OCI-LY1 (cell line): ENCODE measurements around the gene HSPB2.

Experiments
- H2AFZ ChIP-seq: fragments of 200-600 bp; sonication (generic), shearing (Covaris generic); 2 replicates; pipeline ENCODE4 v1.6.0; 2014; ENCODE audit warnings: antibody characterized with exemption, mild to moderate bottlenecking, low read length
- H3F3A ChIP-seq: fragments of 200-600 bp; sonication (generic), shearing (Covaris generic); 2 replicates; pipeline ENCODE4 v1.6.0; 2014; ENCODE audit warnings: mild to moderate bottlenecking, antibody characterized with exemption, low read length, moderate library complexity; ENCODE audit not compliant: insufficient read depth
- H3K27ac ChIP-seq: fragments of 200-600 bp; sonication (generic); 2 replicates; pipeline ENCODE4 v1.5.1; 2014; ENCODE audit warnings: low read length, mixed run types, mild to moderate bottlenecking, low read depth; ENCODE audit not compliant: poor library complexity, severe bottlenecking
- H3K27me3 ChIP-seq: fragments of 200-600 bp; sonication (generic); 2 replicates; pipeline ENCODE4 v1.6.0; 2014; ENCODE audit warnings: antibody characterized with exemption, mild to moderate bottlenecking, low read length, moderate library complexity; ENCODE audit not compliant: insufficient read depth
- H3K36me3 ChIP-seq: fragments of 200-600 bp; sonication (generic); 2 replicates; pipeline ENCODE4 v1.6.1; 2014; ENCODE audit warnings: mild to moderate bottlenecking, antibody characterized with exemption, low read length, moderate library complexity, mixed read lengths; ENCODE audit not compliant: insufficient read depth
- H3K4me1 ChIP-seq: fragments of 200-600 bp; sonication (generic); 2 replicates; pipeline ENCODE4 v1.5.1; 2014; ENCODE audit warnings: mild to moderate bottlenecking, low read length, moderate library complexity; ENCODE audit not compliant: insufficient read depth, severe bottlenecking
- H3K4me2 ChIP-seq: fragments of 200-600 bp; sonication (generic), shearing (Covaris generic); 2 replicates; pipeline ENCODE4 v1.6.1; 2014; ENCODE audit warnings: low read length
- H3K4me3 ChIP-seq: fragments of 200-600 bp; sonication (generic); 2 replicates; pipeline ENCODE4 v1.5.1; 2014; ENCODE audit warnings: low read length, low read depth, mild to moderate bottlenecking, mixed read lengths; ENCODE audit not compliant: poor library complexity, severe bottlenecking
- H3K79me2 ChIP-seq: fragments of 200-600 bp; shearing (Covaris generic); 2 replicates; pipeline ENCODE4 v1.6.1; 2016; ENCODE audit warnings: mixed run types, low read length, mixed read lengths; ENCODE audit not compliant: insufficient read depth
- H3K9ac ChIP-seq: fragments of 200-600 bp; sonication (generic), shearing (Covaris generic); 2 replicates; pipeline ENCODE4 v1.6.1; 2014; ENCODE audit warnings: mild to moderate bottlenecking, low read length, mixed read lengths
- H3K9me2 ChIP-seq: fragments of 200-600 bp; sonication (generic), shearing (Covaris generic); 2 replicates; pipeline ENCODE4 v1.6.1; 2014; ENCODE audit warnings: low read depth, mild to moderate bottlenecking, low read length, mixed read lengths
- H3K9me3 ChIP-seq: fragments of 200-600 bp; shearing (Covaris generic); 2 replicates; pipeline ENCODE4 v1.6.1; 2014; ENCODE audit warnings: low read length, mixed read lengths
- H4K20me1 ChIP-seq: fragments of 200-600 bp; sonication (generic), shearing (Covaris generic); 2 replicates; pipeline ENCODE4 v1.6.0; 2016; ENCODE audit warnings: mild to moderate bottlenecking, low read length; ENCODE audit not compliant: insufficient read depth
- CTCF ChIP-seq: fragments of 200-600 bp; sonication (generic), shearing (Covaris generic); IDR thresholded peaks from 2 replicates; pipeline ENCODE4 v1.5.1; 2017; ENCODE audit warnings: mild to moderate bottlenecking, antibody characterized with exemption, low read length, moderate library complexity, mixed read lengths
- EZH2 ChIP-seq: fragments of 200-600 bp; sonication (generic), shearing (Covaris generic); IDR thresholded peaks from 2 replicates; pipeline ENCODE4 v1.8.0; 2017; ENCODE audit warnings: borderline replicate concordance, mixed run types, mild to moderate bottlenecking, antibody characterized with exemption, low read length, moderate library complexity, mixed read lengths

The HSPB2 gene

GRCh38 chr11:111886032-111886431 lies 26.5 kb upstream of the HSPB2 start:
- Histone ChIP-seq H3K9me2 (no peaks in the 10 kb centered on the region), H4K20me1 (no peaks in the 10 kb centered on the region), H2AFZ (no peak overlapping the region), H3K27ac (no peak overlapping the region), H3F3A (no peaks in the 10 kb centered on the region), H3K4me1 (no peaks in the 10 kb centered on the region), H3K4me3 (no peak overlapping the region), H3K79me2 (no peaks in the 10 kb centered on the region), H3K36me3 (no peaks in the 10 kb centered on the region; the same call in 1 of the 2 replicates), H3K4me2 (no peak overlapping the region), H3K9ac (no peak overlapping the region), H3K9me3 (no peaks in the 10 kb centered on the region), H3K27me3 (no peaks in the 10 kb centered on the region)
- TF ChIP-seq EZH2 (no peak), CTCF (no peak)

GRCh38 chr11:111886844-111887243 lies 25.7 kb upstream of the HSPB2 start:
- Histone ChIP-seq H3K9me3 (no peaks in the 10 kb centered on the region), H3K36me3 (no peaks in the 10 kb centered on the region; the same call in 1 of the 2 replicates), H3K4me3 (no peak overlapping the region), H4K20me1 (no peaks in the 10 kb centered on the region), H3K79me2 (no peaks in the 10 kb centered on the region), H3K27ac (no peak overlapping the region), H3K9me2 (no peaks in the 10 kb centered on the region), H3K27me3 (no peaks in the 10 kb centered on the region), H2AFZ (no peak overlapping the region), H3K9ac (no peak overlapping the region), H3K4me1 (no peaks in the 10 kb centered on the region), H3K4me2 (no peak overlapping the region), H3F3A (no peaks in the 10 kb centered on the region)
- TF ChIP-seq EZH2 (no peak), CTCF (no peak)

- Histone ChIP-seq H3K36me3 (no peaks in the 10 kb centered on the region), H3K9me3 (0 out of 2 replicates have a peak, but pooled peaks cover 2% of the 10 kb centered on the region), H2AFZ (no peak overlapping the region), H3K4me2 (no peak overlapping the region), H3K79me2 (no peaks in the 10 kb centered on the region), H4K20me1 (no peaks in the 10 kb centered on the region), H3K4me1 (no peaks in the 10 kb centered on the region), H3K9ac (no peak overlapping the region), H3K4me3 (no peak overlapping the region), H3K9me2 (no peaks in the 10 kb centered on the region), H3K27me3 (no peaks in the 10 kb centered on the region; the same call in 1 of the 2 replicates), H3K27ac (no peak overlapping the region), H3F3A (no peaks in the 10 kb centered on the region)
- TF ChIP-seq CTCF: no peak
- TF ChIP-seq EZH2: no peak
Measured at GRCh38 chr11:111905411-111905810, 7.1 kb upstream of the HSPB2 start.
